ENCODE data around the gene CFAP299. TPM values are rescaled to one million over a fixed set of nuclear protein-coding genes. Genes with fewer than 3 reads are reported as not detected.

Gene CFAP299
- total and polyA plus RNA-seq, 2 donors (not counting 1 experiment from before 2014, with no cell fraction given) = not detected

DNA sequence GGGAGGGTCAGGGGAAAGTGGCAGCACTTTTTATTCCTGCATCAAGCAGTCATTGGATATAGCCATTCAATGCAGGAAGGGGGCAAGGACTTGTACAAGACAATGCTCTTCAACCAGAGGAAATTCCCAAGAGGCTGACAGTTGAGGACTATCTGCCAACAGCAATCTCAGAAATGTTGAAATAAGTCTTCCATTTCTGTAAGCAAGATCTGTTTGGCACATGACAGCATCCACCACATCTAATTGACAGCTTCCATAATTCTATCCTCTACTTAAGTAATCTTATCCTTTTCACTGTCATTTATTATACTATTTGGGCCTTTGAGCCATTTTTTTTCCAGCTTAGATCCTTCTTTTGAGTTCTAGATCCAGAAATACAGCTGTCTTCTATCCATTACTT lies 110.7 kb downstream of the CFAP299 start:
- H3K27me3 Mint-ChIP-seq = peaks cover 4% of the 10 kb centered on the region
- TF ChIP-seq EZH2 (IDR thresholded peaks at IDR 0.05; ENCODE audit: borderline replicate concordance, insufficient read depth, low read depth, low read length, poor library complexity, severe bottlenecking) = no peak
- TF ChIP-seq, protein P1, sequence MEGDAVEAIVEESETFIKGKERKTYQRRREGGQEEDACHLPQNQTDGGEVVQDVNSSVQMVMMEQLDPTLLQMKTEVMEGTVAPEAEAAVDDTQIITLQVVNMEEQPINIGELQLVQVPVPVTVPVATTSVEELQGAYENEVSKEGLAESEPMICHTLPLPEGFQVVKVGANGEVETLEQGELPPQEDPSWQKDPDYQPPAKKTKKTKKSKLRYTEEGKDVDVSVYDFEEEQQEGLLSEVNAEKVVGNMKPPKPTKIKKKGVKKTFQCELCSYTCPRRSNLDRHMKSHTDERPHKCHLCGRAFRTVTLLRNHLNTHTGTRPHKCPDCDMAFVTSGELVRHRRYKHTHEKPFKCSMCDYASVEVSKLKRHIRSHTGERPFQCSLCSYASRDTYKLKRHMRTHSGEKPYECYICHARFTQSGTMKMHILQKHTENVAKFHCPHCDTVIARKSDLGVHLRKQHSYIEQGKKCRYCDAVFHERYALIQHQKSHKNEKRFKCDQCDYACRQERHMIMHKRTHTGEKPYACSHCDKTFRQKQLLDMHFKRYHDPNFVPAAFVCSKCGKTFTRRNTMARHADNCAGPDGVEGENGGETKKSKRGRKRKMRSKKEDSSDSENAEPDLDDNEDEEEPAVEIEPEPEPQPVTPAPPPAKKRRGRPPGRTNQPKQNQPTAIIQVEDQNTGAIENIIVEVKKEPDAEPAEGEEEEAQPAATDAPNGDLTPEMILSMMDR (IDR thresholded peaks at IDR 0.05) = no peak
- Histone ChIP-seq H3K4me3 (ENCODE audit: control extremely low read depth in 1 of 5, extremely low read depth in 1 of 5, insufficient read depth in 1 of 5, low read depth in 2 of 5, low read length in 4 of 5) (no peak overlapping the region), H3K27me3 (replicated peaks in 1 of 4; ENCODE audit: control extremely low read depth in 1 of 4, control insufficient read depth in 3 of 4, insufficient read depth in 4 of 4, low read length in 3 of 4) (no peaks in the 10 kb centered on the region), H4K20me1 (ENCODE audit: control insufficient read depth, insufficient read depth, low read length, poor library complexity, severe bottlenecking) (no peaks in the 10 kb centered on the region), H2AFZ (ENCODE audit: insufficient read depth, low read depth, low read length, poor library complexity, severe bottlenecking) (no peak overlapping the region), H3K9ac (ENCODE audit: low read length) (no peak overlapping the region), H3K4me2 (replicated peaks; ENCODE audit: low read depth, low read length, poor library complexity, severe bottlenecking) (no peak overlapping the region), H3K79me2 (ENCODE audit: control insufficient read depth, insufficient read depth, low read length) (no peaks in the 10 kb centered on the region), H3K27ac (ENCODE audit: low read length in 2 of 2) (no peak overlapping the region), H3K36me3 (replicated peaks in 1 of 2; ENCODE audit: control extremely low read depth in 1 of 2, control insufficient read depth in 1 of 2, extremely low read depth in 1 of 2, insufficient read depth in 2 of 2, low read length in 1 of 2) (no peaks in the 10 kb centered on the region), H3K9me3 (ENCODE audit: control extremely low read depth in 1 of 3, control insufficient read depth in 2 of 3, insufficient read depth in 1 of 3, low read length in 2 of 3) (no peaks in the 10 kb centered on the region), H3K4me1 (ENCODE audit: control insufficient read depth in 2 of 2, insufficient read depth in 2 of 2, low read length in 2 of 2) (no peaks in the 10 kb centered on the region)
- intact Hi-C loops (cut with micrococcal nuclease) = no loop called here
- no peaks in the 10 kb centered on the region for H3K4me1 Mint-ChIP-seq
- ChIA-PET POLR2A (no interaction called here), CTCF (no interaction called here)
- H3K4me3 Mint-ChIP-seq = no peak overlapping the region
- DNase-seq (no peak), ATAC-seq (ENCODE audit: low read depth) (no peak)
- no peak overlapping the region for H3K27ac Mint-ChIP-seq
- peaks cover 8% of the 10 kb centered on the region for H3K9me3 Mint-ChIP-seq (ENCODE audit: insufficient read depth)

DNA sequence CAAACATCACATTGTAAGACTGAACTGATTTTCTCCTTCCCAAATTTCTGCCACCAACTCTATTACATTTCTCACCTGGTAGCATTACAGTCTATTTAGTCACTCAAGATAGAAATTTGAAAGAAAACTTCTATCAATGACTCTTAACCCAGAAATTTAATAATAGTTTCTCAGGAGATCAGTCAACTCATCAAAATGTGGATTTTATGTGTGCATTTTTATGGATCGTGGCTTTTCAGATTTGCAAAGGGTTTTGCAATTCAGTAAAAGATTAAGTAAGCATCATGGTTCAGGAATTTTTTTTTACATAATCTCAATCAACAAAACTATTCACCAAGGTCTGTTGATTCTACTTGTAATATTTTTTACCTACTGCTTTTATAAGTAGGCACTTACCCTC lies 111.1 kb downstream of the CFAP299 start:
- TF ChIP-seq, protein P1 (IDR thresholded peaks at IDR 0.05) = no peak
- no peak for TF ChIP-seq EZH2 (IDR thresholded peaks at IDR 0.05; ENCODE audit: borderline replicate concordance, insufficient read depth, low read depth, low read length, poor library complexity, severe bottlenecking)
- no peak overlapping the region for H3K27ac Mint-ChIP-seq
- peaks cover 4% of the 10 kb centered on the region for H3K27me3 Mint-ChIP-seq
- no peak overlapping the region for H3K4me3 Mint-ChIP-seq
- CTCF ChIA-PET = no interaction called here
- Histone ChIP-seq H3K36me3 (replicated peaks in 1 of 2; ENCODE audit: control extremely low read depth in 1 of 2, control insufficient read depth in 1 of 2, extremely low read depth in 1 of 2, insufficient read depth in 2 of 2, low read length in 1 of 2) (no peaks in the 10 kb centered on the region), H3K79me2 (ENCODE audit: control insufficient read depth, insufficient read depth, low read length) (no peaks in the 10 kb centered on the region), H3K27ac (ENCODE audit: low read length in 2 of 2) (no peak overlapping the region), H3K9me3 (ENCODE audit: control extremely low read depth in 1 of 3, control insufficient read depth in 2 of 3, insufficient read depth in 1 of 3, low read length in 2 of 3) (no peaks in the 10 kb centered on the region), H3K4me3 (ENCODE audit: control extremely low read depth in 1 of 5, extremely low read depth in 1 of 5, insufficient read depth in 1 of 5, low read depth in 2 of 5, low read length in 4 of 5) (no peak overlapping the region), H3K9ac (ENCODE audit: low read length) (no peak overlapping the region), H4K20me1 (ENCODE audit: control insufficient read depth, insufficient read depth, low read length, poor library complexity, severe bottlenecking) (no peaks in the 10 kb centered on the region), H3K27me3 (replicated peaks in 1 of 4; ENCODE audit: control extremely low read depth in 1 of 4, control insufficient read depth in 3 of 4, insufficient read depth in 4 of 4, low read length in 3 of 4) (no peaks in the 10 kb centered on the region), H3K4me2 (replicated peaks; ENCODE audit: low read depth, low read length, poor library complexity, severe bottlenecking) (no peak overlapping the region), H3K4me1 (ENCODE audit: control insufficient read depth in 2 of 2, insufficient read depth in 2 of 2, low read length in 2 of 2) (no peaks in the 10 kb centered on the region), H2AFZ (ENCODE audit: insufficient read depth, low read depth, low read length, poor library complexity, severe bottlenecking) (no peak overlapping the region)
- H3K9me3 Mint-ChIP-seq (ENCODE audit: insufficient read depth) = peaks cover 8% of the 10 kb centered on the region
- WGBS (ENCODE audit: insufficient coverage) = no CpG with 5 or more reads among the region's 1 CpG
- DNase-seq (no peak), ATAC-seq (ENCODE audit: low read depth) (no peak)
- intact Hi-C loops (cut with micrococcal nuclease) = no loop called here
- no peaks in the 10 kb centered on the region for H3K4me1 Mint-ChIP-seq
- POLR2A ChIA-PET = no interaction called here
